Gastrocnemius medialis (tissue), 4 donors: Measurements from ENCODE around the gene POU2AF1.

Experiments
- CTCF ChIP-seq, 5 experiments: fragments of 450-650 bp in 3 of 5; fragments of 200-600 bp in 2 of 5; sonication (generic) in 2 of 5; IDR thresholded peaks in 4 of 5; conservative IDR thresholded peaks in 1 of 5; 1 replicate in 4 of 5; 2 replicates in 1 of 5; pipeline ENCODE4 v1.5.1; 2016 to 2019; ENCODE audit warnings: antibody characterized with exemption in 5 of 5, mild to moderate bottlenecking in 3 of 5, moderate library complexity in 3 of 5
- POLR2A ChIP-seq, 2 donors: fragments of 450-650 bp; IDR thresholded peaks; one replicate each; pipeline ENCODE4 v1.6.1; 2017; ENCODE audit warnings: antibody characterized with exemption in 2 of 2, mild to moderate bottlenecking in 2 of 2, moderate library complexity in 2 of 2

- TF ChIP-seq CTCF (IDR thresholded peaks at IDR 0.05 in 4 of 5, conservative IDR thresholded peaks at IDR 0.05 in 1 of 5) (no peak), POLR2A (IDR thresholded peaks at IDR 0.05) (no peak)
Measured at GRCh38 chr11:111388842-111389241, 9.8 kb upstream of the POU2AF1 start.
